MG63 (cell line): ENCODE data around the gene PIGO. TPM values are rescaled to one million over a fixed set of nuclear protein-coding genes. Genes with fewer than 3 reads are reported as not detected.

Source experiments
- DNase-seq: peaks from one replicate; pipeline ENCODE4 v3.0.0-alpha.2; 2020
- H3K27me3 ChIP-seq: fragments of 250-450 bp; sonication (Bioruptor Pico); 2 replicates; pipeline ENCODE4 v1.5.1; 2020; ENCODE audit warnings: mild to moderate bottlenecking, moderate library complexity
- H3K36me3 ChIP-seq: fragments of 250-450 bp; sonication (Bioruptor Pico); 2 replicates; pipeline ENCODE4 v1.5.1; 2020; ENCODE audit warnings: mild to moderate bottlenecking, moderate library complexity
- H3K4me3 ChIP-seq: fragments of 250-450 bp; sonication (Bioruptor Pico); 2 replicates; pipeline ENCODE4 v1.5.1; 2020; ENCODE audit warnings: mild to moderate bottlenecking, moderate library complexity
- H3K9me3 ChIP-seq: fragments of 250-450 bp; sonication (Bioruptor Pico); 2 replicates; pipeline ENCODE4 v1.5.1; 2020; ENCODE audit warnings: mild to moderate bottlenecking, moderate library complexity
- total RNA-seq: library from RNA; depleted of rRNA; stranded (reverse); fragments of >200 nt; shearing (Covaris generic); gene quantifications from 2 replicates; pipeline ENCODE4 v1.2.3, GENCODE V29; 2014; ENCODE audit warnings: low replicate concordance

The PIGO gene
- total RNA-seq, 1 experiment from 2014 or later = 7.9 TPM

- DNase-seq = no peak
- peaks cover 3% of the 10 kb centered on the region for H3K36me3 ChIP-seq
- H3K9me3 ChIP-seq = no peaks in the 10 kb centered on the region
- H3K27me3 ChIP-seq = no peaks in the 10 kb centered on the region
- peak overlapping the region; percentile 71 for H3K4me3 ChIP-seq
Observed at GRCh38 chr9:35079041-35079425, 17.4 kb downstream of the PIGO start.

DNA sequence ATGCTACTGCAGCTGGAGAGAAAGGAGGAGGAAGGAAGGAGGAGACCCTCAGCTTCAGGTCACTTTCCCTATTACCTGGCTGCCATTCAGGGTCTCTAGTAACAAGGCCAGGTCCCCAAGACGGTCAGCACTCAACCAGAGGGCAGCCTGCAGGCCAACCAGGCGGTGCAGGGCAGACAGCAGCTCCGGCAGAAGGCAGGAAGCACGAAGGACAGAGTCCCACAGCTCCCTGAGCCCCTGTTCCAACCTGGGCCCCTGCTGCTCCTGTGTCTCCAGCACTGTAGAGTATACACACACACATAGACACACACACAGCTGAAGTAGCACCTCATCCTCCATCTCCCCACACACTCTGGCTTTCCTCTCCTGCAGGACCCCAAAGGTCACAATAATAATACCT, 18.3 kb downstream of the PIGO start:
- Histone ChIP-seq H3K27me3 (no peaks in the 10 kb centered on the region), H3K4me3 (no peak overlapping the region), H3K36me3 (peaks cover 3% of the 10 kb centered on the region), H3K9me3 (no peaks in the 10 kb centered on the region)
- no peak for DNase-seq

DNA sequence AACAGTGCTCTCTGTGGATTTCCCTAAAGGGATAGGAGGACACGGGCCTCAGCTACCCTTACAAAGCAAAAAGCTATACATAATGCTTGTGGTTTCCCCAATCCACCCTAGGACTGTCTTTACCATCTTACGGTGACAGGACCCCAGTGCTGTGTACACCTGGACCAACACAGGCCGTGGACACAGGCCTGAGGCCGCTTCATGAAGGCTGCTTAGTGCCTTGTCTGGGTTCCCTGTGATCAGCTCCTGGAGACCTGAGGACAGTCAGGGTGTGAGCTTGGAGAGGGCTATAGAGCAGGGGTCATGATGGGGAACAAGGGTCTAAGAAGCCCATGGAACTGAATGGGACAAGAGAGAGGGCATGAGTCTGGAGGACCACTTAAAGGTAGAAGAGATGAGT, 19.5 kb downstream of the PIGO start:
- Histone ChIP-seq H3K9me3 (no peaks in the 10 kb centered on the region), H3K4me3 (no peak overlapping the region), H3K27me3 (no peaks in the 10 kb centered on the region), H3K36me3 (peaks cover 3% of the 10 kb centered on the region)
- DNase-seq = no peak

GRCh38 chr9:35075358-35075757, 21.0 kb downstream of the PIGO start:
- H3K9me3 ChIP-seq = no peaks in the 10 kb centered on the region
- peaks cover 14% of the 10 kb centered on the region for H3K36me3 ChIP-seq
- no peaks in the 10 kb centered on the region for H3K27me3 ChIP-seq
- DNase-seq = no peak
- no peak overlapping the region for H3K4me3 ChIP-seq

DNA sequence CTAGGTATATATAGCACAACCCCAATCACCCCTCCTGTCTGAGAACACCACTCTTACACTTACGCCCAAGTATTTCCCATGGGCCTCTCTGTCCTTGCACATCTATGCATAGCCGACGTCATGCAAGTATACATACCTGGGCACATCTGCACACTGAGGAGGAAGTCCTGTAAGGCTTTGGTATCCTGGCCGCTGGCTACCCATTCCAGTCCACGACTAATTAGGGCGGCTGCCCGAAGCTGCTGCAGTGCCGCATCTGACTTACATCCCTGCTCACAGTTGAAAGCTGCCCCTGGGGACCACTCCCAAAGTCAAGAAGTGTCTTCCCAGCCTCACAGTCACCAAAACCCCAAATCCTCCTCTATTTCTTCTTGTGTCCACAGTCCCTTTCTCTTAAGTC, 21.6 kb downstream of the PIGO start:
- Histone ChIP-seq H3K9me3 (no peaks in the 10 kb centered on the region), H3K4me3 (no peak overlapping the region), H3K36me3 (peaks cover 19% of the 10 kb centered on the region), H3K27me3 (no peaks in the 10 kb centered on the region)
- DNase-seq = no peak

DNA sequence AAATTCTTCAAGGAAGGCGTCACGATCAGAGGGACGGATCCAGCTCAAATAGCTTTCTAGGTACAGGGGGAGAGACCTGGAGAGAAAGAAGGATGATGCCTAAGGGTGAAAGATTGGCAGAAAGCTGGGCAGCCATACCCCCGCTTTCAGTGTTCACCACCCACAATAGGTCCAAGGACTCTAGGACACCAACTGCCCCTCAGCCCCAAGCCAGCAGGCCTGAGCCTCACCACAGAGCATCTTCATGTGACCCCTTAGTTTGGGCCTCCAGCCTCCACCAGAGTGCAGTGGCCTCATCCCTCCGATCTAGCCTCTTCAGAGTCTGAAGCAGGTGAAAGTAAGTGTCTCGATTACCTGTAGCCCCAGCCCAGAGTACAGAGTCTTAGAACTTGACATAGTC, 22.2 kb downstream of the PIGO start:
- no peak for DNase-seq
- no peaks in the 10 kb centered on the region for H3K27me3 ChIP-seq
- H3K9me3 ChIP-seq = no peaks in the 10 kb centered on the region
- H3K4me3 ChIP-seq = no peak overlapping the region
- H3K36me3 ChIP-seq = peaks cover 19% of the 10 kb centered on the region

- Histone ChIP-seq H3K4me3 (peak overlapping the region; percentile 10; the same call in 1 of the 2 replicates), H3K9me3 (no peaks in the 10 kb centered on the region), H3K36me3 (peaks cover 27% of the 10 kb centered on the region), H3K27me3 (no peaks in the 10 kb centered on the region)
- DNase-seq = no peak
Observed at GRCh38 chr9:35073279-35073612, 23.1 kb downstream of the PIGO start.

GRCh38 chr9:35072461-35073278, 23.7 kb downstream of the PIGO start, which contains the start of gene VCP:
VCP (minus strand) TSS chr9:35072625; CDS start chr9:35072353, 272 bp downstream.
- H3K9me3 ChIP-seq = no peaks in the 10 kb centered on the region
- H3K36me3 ChIP-seq = peaks cover 32% of the 10 kb centered on the region
- H3K4me3 ChIP-seq = peak within 1 kb of the TSS; percentile 91
- peak; percentile 96 for DNase-seq
- H3K27me3 ChIP-seq = no peaks in the 10 kb centered on the region

DNA sequence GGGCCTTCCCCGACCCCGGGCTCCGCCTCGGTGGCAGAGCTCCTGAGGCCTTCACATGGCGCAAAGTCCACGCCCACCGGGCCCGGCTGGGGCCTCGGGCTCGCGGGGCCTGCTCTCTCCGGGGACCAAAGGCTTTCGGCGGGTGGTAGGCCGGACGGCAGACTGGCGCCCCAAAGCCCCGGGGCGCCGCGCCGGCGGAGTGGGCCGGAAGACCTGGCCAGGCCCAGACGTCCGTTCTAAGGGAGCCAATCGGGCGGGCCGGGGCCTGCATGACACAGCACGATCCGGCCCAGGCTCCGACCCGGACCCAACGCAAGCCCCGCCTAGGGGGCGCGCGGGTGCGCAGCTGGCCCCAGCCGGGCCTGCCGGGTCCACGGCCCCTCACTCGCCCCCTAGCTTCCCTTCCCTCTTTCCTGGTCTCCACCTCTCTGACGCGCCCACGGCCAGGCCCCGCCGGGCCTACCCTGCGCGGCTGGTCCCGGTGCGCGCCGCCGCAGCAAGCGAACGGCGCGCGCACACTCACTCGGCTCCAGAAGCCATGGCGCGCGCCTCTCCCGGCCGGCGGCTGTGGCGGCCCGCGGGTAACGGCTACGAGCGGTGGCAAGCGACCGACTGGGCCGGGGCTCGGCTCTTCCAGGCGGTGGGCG, 24.5 kb downstream of the PIGO start:
- no peaks in the 10 kb centered on the region for H3K27me3 ChIP-seq
- peak overlapping the region; percentile 91 for H3K4me3 ChIP-seq
- peak; percentile 85 for DNase-seq
- no peaks in the 10 kb centered on the region for H3K9me3 ChIP-seq
- H3K36me3 ChIP-seq = peaks cover 40% of the 10 kb centered on the region

DNA sequence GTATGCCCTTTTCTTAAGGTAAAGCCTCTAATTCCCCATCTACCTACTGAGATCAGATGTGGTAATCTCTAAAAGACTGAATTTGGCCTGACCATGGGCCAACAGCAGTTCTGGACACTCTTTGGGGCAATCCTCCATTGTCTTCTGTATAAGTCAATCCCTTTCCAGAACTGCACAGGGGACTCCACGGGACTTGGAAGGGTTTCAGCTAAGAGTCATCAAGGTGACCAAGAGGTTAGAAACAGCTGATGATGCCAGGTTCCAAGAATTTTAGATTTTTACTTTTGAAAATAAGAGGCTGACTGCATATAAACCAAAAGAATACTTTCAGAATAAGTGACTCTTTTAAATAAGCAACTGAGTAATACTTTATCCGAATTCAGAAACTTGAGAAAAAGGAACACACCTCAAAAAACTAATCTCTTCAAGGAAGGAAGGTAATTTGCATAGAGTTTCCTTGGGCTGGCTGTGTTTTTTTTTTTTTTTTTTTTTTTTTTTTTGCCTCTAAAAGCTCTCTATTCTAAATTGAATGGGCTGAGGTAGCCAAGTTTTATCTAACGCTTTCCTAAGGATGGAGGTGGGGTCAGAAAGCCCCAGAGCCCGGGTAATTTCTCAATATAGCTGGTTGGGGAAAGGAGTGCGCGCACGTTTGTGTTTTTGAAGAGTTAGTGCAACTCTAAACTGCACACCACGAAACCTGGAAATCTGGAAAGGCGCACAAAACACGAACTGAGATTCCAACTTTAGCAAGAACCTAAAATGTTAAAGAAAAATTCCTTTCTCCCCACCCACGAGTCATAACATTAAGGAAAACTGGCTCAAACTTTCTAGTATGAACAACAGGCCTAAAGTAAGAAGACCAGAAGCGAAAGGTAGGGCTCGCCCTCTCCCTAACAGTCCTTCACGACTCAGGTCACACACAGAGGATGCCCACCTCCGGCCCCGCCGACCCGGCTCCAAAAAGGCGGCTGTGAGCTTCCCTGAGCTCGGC, 25.3 kb downstream of the PIGO start:
- Histone ChIP-seq H3K36me3 (peaks cover 44% of the 10 kb centered on the region), H3K27me3 (no peaks in the 10 kb centered on the region), H3K9me3 (no peaks in the 10 kb centered on the region), H3K4me3 (peak overlapping the region; percentile 91)
- no peak for DNase-seq

- H3K36me3 ChIP-seq = peaks cover 60% of the 10 kb centered on the region
Observed at GRCh38 chr9:35069020-35069419, 27.4 kb downstream of the PIGO start.

DNA sequence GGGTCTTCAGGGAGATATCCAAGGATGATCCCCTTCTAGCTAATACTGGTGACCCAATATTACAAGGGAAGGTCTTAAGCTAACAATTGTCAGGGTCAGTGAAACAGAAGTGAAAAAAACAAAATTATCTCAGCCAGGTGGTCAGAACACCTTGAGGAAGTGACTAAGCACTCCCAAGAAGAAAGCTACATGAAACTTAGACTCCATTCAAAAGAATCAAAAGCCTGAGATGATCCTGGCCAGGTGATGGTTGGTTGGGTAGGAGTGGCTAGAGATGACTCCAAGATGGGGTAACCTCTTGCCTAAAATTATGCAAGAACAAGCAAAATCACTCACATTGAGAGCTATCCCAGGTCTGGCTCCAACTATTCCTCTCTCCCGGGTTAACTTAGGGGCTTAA, 29.3 kb downstream of the PIGO start:
- no peaks in the 10 kb centered on the region for H3K9me3 ChIP-seq
- H3K36me3 ChIP-seq = peaks cover 80% of the 10 kb centered on the region
- H3K27me3 ChIP-seq = no peaks in the 10 kb centered on the region
- DNase-seq = no peak
- H3K4me3 ChIP-seq = no peak overlapping the region

More at GRCh38 chr9:35069020-35069419, 27.4 kb downstream of the PIGO start:
- Histone ChIP-seq H3K4me3 (no peak overlapping the region), H3K27me3 (no peaks in the 10 kb centered on the region), H3K9me3 (no peaks in the 10 kb centered on the region)
- no peak for DNase-seq

GRCh38 chr9:35060548-35061207, 35.7 kb downstream of the PIGO start:
- Histone ChIP-seq H3K4me3 (no peak overlapping the region), H3K36me3 (peaks cover 85% of the 10 kb centered on the region), H3K27me3 (no peaks in the 10 kb centered on the region), H3K9me3 (no peaks in the 10 kb centered on the region)
- no peak for DNase-seq

- no peak for DNase-seq
- H3K9me3 ChIP-seq = no peaks in the 10 kb centered on the region
- H3K36me3 ChIP-seq = peaks cover 81% of the 10 kb centered on the region
- no peaks in the 10 kb centered on the region for H3K27me3 ChIP-seq
- H3K4me3 ChIP-seq = no peak overlapping the region
Observed at GRCh38 chr9:35059438-35059837, 37.0 kb downstream of the PIGO start.

GRCh38 chr9:35057271-35057620, 39.1 kb downstream of the PIGO start:
- DNase-seq = no peak
- peaks cover 62% of the 10 kb centered on the region for H3K36me3 ChIP-seq
- H3K9me3 ChIP-seq = no peaks in the 10 kb centered on the region

GRCh38 chr9:35056571-35057270, 39.7 kb downstream of the PIGO start:
- Histone ChIP-seq H3K9me3 (no peaks in the 10 kb centered on the region), H3K4me3 (no peak overlapping the region), H3K36me3 (peaks cover 58% of the 10 kb centered on the region), H3K27me3 (no peaks in the 10 kb centered on the region)
- no peak for DNase-seq

More at GRCh38 chr9:35057271-35057620, 39.1 kb downstream of the PIGO start:
- H3K4me3 ChIP-seq = no peak overlapping the region
- no peaks in the 10 kb centered on the region for H3K27me3 ChIP-seq
